OCI-LY7 (cell line): ENCODE measurements around the gene DTHD1.

ENCODE experiments used
- EZH2phosphoT487 ChIP-seq: fragments of 200-600 bp; sonication (generic); IDR thresholded peaks from 2 replicates; pipeline ENCODE4 v1.6.1; 2018; ENCODE audit warnings: low read depth, borderline replicate concordance, mild to moderate bottlenecking, mixed run types, antibody characterized with exemption, low read length, moderate library complexity, mixed read lengths
- TF ChIP-seq, protein P1 (sequence below): fragments of 200-600 bp; sonication (generic); conservative IDR thresholded peaks from 2 replicates; pipeline ENCODE4 v1.5.1; 2014; ENCODE audit warnings: mild to moderate bottlenecking, antibody characterized with exemption, low read length, moderate library complexity, mixed read lengths

- TF ChIP-seq, protein P1, sequence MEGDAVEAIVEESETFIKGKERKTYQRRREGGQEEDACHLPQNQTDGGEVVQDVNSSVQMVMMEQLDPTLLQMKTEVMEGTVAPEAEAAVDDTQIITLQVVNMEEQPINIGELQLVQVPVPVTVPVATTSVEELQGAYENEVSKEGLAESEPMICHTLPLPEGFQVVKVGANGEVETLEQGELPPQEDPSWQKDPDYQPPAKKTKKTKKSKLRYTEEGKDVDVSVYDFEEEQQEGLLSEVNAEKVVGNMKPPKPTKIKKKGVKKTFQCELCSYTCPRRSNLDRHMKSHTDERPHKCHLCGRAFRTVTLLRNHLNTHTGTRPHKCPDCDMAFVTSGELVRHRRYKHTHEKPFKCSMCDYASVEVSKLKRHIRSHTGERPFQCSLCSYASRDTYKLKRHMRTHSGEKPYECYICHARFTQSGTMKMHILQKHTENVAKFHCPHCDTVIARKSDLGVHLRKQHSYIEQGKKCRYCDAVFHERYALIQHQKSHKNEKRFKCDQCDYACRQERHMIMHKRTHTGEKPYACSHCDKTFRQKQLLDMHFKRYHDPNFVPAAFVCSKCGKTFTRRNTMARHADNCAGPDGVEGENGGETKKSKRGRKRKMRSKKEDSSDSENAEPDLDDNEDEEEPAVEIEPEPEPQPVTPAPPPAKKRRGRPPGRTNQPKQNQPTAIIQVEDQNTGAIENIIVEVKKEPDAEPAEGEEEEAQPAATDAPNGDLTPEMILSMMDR, result no peak
- no peak for TF ChIP-seq EZH2phosphoT487
These were observed 5.1 kb downstream of the DTHD1 start for GRCh38 chr4:36286481-36286871.
